ENCODE data around the gene PI4K2B.

- TF ChIP-seq YY1 (IDR thresholded peaks at IDR 0.05; ENCODE audit: insufficient read depth, insufficient read length) (no peak), ZNF274 (IDR thresholded peaks at IDR 0.05; ENCODE audit: low read depth, low read length) (no peak)
Observed at GRCh38 chr4:25283948-25284347, 50.1 kb downstream of the PI4K2B start.
